OCI-LY1 (cell line): ENCODE results near the gene TMEM98.
"Not testable (repeated sequence)": the region's sequence is repeated elsewhere in the genome, so short reads cannot be mapped to it uniquely, and the experiment has no call there.

Experiments
- EZH2 ChIP-seq: fragments of 200-600 bp; sonication (generic), shearing (Covaris generic); IDR thresholded peaks from 2 replicates; pipeline ENCODE4 v1.8.0; 2017; ENCODE audit warnings: borderline replicate concordance, mixed run types, mild to moderate bottlenecking, antibody characterized with exemption, low read length, moderate library complexity, mixed read lengths
- TF ChIP-seq, protein P1 (sequence below): fragments of 200-600 bp; sonication (generic), shearing (Covaris generic); IDR thresholded peaks from 2 replicates; pipeline ENCODE4 v1.5.1; 2017; ENCODE audit warnings: mild to moderate bottlenecking, antibody characterized with exemption, low read length, moderate library complexity, mixed read lengths

DNA sequence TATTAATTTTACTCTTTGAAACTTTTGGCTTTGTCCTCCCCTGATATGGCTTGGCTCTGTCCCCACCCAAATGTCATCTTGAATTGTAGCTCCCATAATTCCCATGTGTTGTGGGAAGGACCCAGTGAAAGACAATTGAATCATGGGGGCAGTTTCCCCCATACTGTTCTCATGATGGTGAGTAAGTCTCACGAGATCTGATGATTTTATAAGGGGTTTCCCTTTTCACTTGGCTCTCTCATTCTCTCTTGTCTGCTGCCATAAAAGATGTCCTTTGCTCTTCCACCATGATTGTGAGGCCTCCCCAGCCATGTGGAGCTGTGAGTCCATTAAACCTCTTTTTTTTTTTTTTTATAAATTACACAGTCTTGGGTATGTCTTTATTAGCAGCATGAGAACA, 24.5 kb downstream of the TMEM98 start:
- TF ChIP-seq, protein P1, sequence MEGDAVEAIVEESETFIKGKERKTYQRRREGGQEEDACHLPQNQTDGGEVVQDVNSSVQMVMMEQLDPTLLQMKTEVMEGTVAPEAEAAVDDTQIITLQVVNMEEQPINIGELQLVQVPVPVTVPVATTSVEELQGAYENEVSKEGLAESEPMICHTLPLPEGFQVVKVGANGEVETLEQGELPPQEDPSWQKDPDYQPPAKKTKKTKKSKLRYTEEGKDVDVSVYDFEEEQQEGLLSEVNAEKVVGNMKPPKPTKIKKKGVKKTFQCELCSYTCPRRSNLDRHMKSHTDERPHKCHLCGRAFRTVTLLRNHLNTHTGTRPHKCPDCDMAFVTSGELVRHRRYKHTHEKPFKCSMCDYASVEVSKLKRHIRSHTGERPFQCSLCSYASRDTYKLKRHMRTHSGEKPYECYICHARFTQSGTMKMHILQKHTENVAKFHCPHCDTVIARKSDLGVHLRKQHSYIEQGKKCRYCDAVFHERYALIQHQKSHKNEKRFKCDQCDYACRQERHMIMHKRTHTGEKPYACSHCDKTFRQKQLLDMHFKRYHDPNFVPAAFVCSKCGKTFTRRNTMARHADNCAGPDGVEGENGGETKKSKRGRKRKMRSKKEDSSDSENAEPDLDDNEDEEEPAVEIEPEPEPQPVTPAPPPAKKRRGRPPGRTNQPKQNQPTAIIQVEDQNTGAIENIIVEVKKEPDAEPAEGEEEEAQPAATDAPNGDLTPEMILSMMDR: not testable (repeated sequence)
- TF ChIP-seq EZH2: not testable (repeated sequence)
